Stomach (tissue), 4 donors: ENCODE results near the gene NABP1.

Experiments
- POLR2A ChIP-seq, 4 donors: fragments of 450-650 bp; IDR thresholded peaks; one replicate each; pipeline ENCODE4 v1.6.1; 2016; ENCODE audit warnings: antibody characterized with exemption in 4 of 4, control low read depth in 2 of 4, mild to moderate bottlenecking in 1 of 4, moderate library complexity in 1 of 4
- POLR2AphosphoS5 ChIP-seq, 3 donors: sonication (generic); formaldehyde crosslinking; IDR thresholded peaks; one replicate each; pipeline ENCODE4 v1.6.1; 2016; ENCODE audit warnings: antibody characterized with exemption in 3 of 3
- TF ChIP-seq, protein P1 (sequence below), 7 experiments: fragments of 450-650 bp in 4 of 7; fragments of 200-600 bp in 3 of 7; sonication (generic) in 3 of 7; IDR thresholded peaks; one replicate each; pipeline ENCODE4 v1.5.1; 2016 to 2019; ENCODE audit warnings: antibody characterized with exemption in 7 of 7, control low read depth in 2 of 7, mild to moderate bottlenecking in 1 of 7

DNA sequence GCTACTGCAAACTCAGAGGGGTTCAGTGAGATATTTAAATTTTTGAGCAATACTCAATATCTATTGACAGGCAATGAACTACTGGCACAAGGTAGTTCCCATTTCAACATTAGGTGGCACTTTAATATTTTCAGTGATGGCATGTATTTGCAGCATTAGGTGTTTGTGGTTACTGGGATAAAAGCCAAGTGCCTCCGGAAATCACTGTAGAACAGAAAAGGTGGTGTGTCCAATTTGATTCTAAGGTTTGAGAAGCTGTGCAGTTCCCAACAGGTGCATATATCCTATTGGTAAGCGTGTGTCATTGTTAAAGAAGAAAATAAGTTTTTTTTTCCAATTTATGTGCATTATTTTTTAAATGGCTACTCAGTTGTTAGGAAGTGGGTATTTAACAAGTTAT lies 41.3 kb downstream of the NABP1 start:
- TF ChIP-seq, protein P1, sequence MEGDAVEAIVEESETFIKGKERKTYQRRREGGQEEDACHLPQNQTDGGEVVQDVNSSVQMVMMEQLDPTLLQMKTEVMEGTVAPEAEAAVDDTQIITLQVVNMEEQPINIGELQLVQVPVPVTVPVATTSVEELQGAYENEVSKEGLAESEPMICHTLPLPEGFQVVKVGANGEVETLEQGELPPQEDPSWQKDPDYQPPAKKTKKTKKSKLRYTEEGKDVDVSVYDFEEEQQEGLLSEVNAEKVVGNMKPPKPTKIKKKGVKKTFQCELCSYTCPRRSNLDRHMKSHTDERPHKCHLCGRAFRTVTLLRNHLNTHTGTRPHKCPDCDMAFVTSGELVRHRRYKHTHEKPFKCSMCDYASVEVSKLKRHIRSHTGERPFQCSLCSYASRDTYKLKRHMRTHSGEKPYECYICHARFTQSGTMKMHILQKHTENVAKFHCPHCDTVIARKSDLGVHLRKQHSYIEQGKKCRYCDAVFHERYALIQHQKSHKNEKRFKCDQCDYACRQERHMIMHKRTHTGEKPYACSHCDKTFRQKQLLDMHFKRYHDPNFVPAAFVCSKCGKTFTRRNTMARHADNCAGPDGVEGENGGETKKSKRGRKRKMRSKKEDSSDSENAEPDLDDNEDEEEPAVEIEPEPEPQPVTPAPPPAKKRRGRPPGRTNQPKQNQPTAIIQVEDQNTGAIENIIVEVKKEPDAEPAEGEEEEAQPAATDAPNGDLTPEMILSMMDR (IDR thresholded peaks at IDR 0.05), result no peak
- TF ChIP-seq POLR2AphosphoS5 (IDR thresholded peaks at IDR 0.05) (no peak), POLR2A (IDR thresholded peaks at IDR 0.05) (no peak)
